ENCODE data around the gene CD300A.

The CD300A gene

DNA sequence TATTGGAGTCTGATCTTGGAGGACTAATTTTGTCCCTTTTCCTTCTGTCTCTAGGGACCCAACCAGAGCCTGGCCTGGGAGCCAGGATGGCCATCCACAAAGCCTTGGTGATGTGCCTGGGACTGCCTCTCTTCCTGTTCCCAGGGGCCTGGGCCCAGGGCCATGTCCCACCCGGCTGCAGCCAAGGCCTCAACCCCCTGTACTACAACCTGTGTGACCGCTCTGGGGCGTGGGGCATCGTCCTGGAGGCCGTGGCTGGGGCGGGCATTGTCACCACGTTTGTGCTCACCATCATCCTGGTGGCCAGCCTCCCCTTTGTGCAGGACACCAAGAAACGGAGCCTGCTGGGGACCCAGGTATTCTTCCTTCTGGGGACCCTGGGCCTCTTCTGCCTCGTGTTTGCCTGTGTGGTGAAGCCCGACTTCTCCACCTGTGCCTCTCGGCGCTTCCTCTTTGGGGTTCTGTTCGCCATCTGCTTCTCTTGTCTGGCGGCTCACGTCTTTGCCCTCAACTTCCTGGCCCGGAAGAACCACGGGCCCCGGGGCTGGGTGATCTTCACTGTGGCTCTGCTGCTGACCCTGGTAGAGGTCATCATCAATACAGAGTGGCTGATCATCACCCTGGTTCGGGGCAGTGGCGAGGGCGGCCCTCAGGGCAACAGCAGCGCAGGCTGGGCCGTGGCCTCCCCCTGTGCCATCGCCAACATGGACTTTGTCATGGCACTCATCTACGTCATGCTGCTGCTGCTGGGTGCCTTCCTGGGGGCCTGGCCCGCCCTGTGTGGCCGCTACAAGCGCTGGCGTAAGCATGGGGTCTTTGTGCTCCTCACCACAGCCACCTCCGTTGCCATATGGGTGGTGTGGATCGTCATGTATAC is 26.5 kb upstream of the CD300A start:
- no peak for DNase-seq (ENCODE audit: low read depth)

DNA sequence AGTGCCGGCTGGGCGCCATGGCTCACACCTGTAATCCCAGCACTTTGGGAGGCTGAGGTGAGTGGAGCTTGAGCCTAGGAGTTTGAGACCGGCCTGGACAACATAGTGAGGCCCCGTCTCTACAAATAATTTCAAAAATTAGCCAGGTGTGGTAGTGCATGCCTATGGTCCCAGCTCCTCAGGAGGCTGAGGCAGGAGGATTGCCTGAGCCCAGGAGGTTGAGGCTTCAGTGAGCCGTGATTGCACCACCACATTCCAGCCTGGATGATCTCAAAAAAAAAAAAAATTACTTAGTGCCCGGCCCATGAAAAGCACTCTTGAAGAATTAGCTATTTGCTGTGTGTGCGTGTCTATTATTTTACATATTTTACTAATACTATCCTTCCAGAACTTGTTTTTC is 24.9 kb upstream of the CD300A start:
- no peak for DNase-seq (ENCODE audit: low read depth)

DNA sequence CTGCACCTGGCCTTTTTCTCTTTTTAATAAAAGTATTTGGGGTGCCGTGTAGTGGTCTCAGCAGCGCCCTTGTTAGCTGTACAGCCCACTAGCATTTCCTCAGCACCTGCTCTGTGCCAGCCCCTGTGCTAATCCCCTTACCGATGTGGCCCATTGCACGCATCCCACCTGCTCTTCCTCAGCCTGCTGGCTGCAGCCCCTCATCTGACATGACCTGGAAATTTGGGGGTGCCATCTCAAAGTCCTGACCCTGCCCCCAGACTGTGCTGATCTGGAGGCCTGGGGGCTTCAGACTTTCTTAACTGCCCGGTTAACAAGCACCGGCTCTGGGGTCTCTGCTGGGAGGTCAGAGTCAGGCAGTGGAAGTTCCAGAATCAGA is 24.2 kb upstream of the CD300A start:
- DNase-seq (ENCODE audit: low read depth) = no peak

DNA sequence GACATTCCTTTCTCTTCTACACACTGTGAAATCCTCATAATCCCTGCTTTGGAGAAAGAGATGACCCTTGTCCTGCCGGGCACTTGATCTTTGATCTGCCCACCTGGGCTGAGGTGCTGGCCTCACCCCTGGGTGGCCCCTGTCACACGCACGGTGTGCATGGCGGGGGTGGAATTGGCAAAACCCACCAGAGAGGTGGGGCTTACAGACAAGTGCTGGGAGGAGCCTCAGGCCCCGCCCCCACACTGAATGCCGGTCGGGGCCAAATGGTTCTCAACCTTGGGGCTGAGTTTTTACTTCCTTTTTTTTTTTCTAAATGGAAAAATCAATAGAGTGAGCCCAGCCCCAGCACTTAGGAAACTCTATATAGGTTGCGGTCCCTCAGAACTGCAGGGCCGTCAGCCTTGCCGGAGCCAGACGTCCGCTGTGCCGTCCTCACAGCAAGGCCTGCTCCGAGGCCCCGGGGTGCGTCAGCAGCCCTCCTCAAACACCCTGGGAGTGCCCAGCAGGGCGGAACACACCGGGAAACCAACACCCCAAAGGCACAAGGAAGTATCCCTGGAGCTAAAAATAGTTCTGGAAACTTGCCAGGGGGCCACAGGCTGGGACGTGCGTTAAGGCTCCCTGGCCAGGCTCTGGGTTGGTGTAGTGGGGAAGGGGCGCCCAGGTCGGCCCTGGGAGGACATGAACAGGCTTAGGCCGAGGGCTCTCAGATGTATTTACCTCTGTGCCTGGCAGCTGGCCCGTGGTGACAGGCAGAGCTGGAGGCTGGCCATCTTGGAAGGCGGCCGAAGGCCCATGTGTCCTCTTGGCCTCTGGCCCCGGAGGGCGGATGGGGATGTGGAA is 23.5 kb upstream of the CD300A start:
- no peak for DNase-seq (ENCODE audit: low read depth)

DNA sequence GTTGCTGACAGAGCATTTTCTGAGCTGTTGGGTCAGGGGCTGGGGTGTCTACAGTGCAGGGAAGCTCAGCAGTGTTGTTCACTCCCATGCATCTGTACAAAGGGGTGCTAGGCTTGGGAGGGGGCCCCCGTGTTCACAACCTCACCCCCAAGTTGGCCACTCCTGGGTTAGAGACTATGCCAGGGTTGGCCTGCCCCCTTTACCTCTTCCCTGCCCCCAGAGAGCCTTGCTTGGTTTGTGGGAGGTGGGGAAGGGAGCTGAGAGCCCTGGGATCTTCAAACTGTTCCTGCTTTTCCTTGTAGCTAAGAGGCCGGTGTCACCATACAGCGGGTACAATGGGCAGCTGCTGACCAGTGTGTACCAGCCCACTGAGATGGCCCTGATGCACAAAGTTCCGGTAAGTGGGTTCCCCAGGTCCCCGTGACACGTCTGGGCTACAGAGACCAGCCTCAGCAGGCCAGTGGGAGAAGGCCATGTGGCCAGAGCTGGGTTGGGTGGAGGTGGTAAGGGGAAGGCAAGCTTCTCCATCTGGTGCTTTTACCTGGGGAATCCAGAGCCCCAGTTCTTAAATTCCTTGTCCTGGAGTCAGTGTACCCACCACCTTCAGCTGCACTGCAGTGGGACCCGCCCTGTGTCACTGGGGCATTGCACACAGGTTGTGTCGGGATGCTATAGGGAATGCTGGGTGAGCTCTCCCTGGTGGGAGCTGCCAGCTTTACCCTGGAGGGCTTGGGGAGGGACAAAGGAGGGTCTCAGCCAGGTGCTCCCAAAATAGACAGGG is 22.7 kb upstream of the CD300A start:
- DNase-seq (ENCODE audit: low read depth) = no peak

DNA sequence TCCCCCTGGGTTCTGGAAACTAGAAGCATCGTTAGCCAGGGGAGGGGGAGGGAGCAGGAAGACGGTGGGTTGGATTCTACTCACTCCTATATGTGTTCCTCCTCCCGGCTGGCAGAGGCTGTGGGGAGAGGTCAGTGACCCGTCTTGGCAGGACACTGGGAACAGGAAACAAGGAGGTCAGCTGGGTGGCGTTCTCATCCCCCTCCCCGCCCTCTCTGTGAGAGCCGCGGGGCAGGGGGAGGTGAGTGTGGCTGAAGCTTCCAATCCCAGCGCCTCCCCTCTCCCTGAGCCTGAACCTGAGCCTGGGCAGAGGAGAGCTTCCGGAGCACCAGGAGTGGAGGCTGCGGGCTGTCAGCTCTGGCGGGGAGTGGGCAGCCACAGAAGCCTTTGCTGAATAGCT is 22.0 kb upstream of the CD300A start:
- no peak for DNase-seq (ENCODE audit: low read depth)

DNA sequence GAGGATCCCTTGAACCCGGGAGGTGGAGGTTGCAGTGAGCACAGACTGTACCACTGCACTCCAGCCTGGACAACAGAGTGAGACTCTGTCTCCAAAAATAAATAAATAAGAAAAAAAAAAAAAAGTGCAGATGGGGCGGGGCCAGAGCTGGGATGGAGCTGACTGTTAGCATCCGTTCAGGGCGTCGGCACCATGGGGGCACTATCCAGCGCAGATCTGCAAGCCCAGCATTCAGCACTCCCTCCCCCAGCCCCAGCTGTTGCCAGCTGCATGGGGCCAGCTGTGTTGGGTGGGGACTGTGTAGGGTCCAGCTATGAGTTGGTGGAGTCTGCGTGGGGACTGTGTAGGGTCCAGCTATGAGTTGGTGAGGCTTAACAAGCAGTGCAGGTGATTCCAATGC is 21.3 kb upstream of the CD300A start:
- DNase-seq (ENCODE audit: low read depth) = no peak

DNA sequence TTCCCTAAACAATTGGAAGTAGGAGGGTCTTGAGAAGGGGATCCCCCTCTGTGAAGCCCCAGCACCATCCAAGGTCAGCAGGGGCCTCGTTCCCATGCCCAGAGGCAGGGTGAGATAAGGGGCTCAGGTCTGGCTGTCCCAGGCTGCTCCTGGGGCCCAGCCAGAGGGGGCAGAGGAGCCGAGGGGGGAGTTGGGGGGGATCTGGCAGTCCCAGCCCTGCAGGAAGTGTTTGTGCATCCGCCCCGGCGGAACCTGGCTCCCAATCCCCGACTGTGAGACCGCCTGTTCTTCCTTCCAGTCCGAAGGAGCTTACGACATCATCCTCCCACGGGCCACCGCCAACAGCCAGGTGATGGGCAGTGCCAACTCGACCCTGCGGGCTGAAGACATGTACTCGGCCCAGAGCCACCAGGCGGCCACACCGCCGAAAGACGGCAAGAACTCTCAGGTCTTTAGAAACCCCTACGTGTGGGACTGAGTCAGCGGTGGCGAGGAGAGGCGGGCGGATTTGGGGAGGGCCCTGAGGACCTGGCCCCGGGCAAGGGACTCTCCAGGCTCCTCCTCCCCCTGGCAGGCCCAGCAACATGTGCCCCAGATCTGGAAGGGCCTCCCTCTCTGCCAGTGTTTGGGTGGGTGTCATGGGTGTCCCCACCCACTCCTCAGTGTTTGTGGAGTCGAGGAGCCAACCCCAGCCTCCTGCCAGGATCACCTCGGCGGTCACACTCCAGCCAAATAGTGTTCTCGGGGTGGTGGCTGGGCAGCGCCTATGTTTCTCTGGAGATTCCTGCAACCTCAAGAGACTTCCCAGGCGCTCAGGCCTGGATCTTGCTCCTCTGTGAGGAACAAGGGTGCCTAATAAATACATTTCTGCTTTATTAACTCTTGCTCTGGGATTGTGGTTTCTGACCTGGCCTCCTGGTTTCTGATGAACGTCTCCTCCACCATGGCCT is 19.6 kb upstream of the CD300A start:
- DNase-seq (ENCODE audit: low read depth) = no peak

DNA sequence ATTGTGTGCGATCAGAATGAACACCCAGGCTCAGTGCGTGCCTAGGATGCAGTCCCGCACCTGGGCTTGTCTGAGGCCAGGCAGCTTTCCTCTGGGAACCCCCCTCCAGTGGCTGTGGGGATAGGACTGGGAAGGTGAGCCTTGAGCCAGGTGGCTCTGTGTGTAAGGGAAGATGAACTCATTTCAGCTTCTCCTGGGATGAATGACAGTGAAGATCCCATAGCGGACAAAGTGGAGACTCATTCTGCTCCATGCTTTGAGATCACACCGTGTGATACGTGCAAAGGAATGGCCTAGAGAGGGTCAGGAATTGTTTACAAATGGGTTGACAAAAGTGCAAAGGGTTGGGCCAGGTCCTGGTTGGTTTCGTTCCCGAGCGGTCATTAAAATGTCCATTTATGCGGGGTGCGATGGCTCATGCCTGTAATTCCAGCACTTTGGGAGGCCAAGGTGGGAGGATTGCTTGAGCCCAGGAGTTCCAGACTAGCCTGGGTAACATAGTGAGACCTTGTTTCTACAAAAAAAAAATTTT is 18.7 kb upstream of the CD300A start:
- no peak for DNase-seq (ENCODE audit: low read depth)

DNA sequence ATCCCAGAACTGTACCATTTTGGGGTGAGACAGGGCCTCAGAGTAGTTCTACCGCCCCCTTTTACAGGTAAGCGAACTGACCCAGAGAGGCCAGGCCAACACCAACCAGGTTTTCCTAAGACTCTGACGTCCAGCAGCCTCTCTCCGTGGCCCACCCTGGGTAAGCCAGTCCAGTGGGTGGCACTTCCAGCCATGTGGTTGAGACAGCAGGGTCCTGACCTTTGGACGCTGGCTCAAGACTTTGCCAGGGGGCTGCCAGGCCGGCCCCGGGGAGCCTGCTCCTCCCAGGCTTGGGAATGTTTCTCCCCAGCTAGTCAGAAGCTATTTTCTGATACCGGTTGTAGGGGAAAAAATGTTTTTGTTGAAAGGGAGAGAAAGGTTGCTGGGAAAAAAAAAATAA is 17.7 kb upstream of the CD300A start:
- no peak for DNase-seq (ENCODE audit: low read depth)

DNA sequence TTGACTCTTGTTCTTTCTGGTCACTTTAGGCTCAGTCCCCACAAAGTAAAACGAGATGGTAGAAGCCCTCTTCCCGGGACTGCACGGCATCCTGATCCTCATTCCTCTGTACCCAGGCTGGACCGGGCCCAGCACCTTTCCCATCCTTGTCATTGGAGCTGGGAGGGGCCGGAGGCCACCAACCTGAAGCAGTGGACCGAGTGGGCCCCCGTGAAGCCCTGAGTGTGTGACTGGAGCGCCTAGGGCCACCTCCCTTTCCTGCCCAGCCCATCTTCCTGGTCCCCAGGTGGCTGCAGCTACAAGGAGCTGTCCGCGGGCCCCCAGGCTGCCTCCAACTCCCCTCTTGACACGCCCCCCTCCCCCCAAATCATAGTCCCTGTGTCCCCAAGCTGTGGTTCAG is 17.1 kb upstream of the CD300A start:
- no peak for DNase-seq (ENCODE audit: low read depth)

DNA sequence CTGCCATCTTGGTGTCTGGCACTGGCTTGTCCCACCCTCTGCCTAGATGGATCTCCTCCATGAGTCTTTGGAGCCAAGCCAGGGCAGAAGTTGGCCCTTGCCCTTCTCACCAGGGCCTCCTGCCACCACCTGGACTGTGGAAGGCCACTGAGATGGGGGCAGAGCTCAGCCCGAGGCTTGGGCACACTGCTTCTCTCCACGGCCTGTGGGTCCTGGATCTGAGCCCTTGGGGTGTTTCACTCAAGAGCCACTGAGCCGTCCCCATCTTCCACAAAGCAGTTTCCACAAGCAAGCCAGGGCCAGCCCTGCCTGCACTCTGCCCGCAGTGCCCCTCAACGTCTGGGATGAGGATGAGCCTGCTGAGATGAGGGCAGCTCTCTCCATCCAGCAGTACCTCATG is 16.7 kb upstream of the CD300A start:
- no peak for DNase-seq (ENCODE audit: low read depth)

DNA sequence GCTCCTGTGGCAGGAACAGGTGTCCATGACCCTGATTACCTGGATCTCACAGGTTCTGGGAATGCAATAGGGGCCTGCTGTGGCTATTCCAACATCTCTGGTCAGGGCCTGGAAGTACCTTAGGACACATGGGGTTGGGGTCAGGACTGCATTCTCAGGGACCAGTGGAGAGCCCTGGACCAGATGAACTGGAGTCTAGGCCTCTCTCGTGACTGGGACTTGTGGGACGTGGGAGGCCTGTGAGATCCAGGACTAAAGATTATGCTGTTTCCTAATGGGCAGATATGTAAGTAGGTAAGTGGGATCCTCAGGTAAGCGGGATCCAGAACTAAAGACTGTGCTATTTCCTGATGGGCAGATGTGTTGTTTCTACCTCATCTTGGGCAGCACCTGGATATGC is 16.2 kb upstream of the CD300A start:
- no peak for DNase-seq (ENCODE audit: low read depth)

DNA sequence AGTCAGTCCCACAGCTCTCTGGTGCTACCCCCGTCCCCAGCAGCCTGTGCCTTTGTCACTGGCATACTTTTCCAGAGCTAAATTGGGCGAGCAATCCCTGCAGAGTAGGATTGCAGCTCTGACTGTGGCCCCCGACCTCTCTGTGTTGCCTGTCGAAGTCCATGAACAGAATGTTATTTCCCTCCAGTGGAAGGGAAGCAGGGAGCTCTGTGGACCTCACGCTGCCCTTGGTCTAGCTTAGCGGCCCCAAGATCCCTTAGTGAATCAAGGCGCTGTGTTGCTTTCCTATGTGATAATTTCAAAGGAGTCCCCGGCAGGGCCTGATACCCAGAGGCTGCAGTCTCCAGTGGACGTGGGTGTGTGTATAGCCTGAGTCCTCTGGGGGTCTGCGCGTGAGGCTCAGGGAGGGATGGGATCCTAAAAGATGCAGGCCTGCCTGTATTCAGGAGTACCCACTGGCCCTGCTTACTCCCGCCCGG is 15.5 kb upstream of the CD300A start:
- no peak for DNase-seq (ENCODE audit: low read depth)

DNA sequence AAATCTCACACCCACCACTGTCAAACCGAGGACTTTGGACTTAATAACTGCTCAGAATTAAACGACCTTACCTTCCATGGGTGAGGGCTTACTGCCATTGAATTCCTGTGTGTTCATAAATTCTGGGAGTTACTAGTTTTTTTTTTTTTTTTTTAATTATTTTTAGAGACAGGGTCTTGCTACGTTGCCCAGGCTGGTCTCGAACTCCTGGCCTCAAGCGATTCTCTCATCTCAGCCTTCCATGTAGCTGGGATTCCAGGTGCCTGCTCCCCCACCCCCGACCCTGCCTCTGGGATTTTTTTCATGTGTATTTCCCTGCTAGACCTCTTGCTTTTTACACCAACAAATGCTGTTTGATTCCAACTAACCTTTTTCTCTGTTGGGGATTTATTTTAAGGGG is 14.9 kb upstream of the CD300A start:
- DNase-seq (ENCODE audit: low read depth) = no peak

DNA sequence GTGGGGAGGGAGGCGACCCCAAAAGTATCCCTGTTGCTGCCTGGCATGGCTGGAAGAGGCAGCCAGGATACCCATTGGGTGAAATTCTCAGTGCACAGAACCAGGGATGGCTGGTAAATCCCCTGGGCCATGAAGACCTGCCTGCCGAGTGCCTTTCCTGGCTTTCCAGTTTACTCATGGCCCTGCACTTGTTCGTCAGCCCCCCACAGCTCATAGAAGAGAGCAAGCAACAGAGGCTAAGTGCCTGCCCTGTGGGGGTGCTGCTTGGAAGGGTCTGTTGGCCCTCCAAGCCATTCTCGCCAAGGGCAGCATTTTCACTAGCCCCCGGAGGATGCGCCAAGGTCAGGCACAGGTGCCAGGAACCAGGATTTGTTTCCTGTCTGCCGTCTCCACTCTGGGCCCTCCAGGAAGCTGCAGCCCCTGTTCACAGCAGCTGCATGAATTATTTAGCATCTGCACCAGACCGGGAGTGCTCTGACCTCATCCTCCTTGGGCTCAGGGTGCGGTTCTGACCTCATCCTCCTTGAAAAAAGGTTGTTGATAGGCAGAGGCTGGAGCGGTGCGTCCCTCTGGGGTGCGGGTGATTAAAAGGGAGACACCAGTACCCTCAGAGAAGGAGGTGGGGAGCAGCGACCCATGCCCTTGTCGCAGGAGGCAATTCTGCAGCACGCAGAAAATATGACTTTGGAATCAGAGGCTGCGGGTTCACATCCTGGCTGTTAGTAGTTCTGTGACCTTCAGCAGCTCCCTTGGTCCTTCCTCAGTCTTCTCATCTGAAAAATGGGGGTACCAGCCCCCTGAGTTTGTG is 14.2 kb upstream of the CD300A start:
- no peak for DNase-seq (ENCODE audit: low read depth)

DNA sequence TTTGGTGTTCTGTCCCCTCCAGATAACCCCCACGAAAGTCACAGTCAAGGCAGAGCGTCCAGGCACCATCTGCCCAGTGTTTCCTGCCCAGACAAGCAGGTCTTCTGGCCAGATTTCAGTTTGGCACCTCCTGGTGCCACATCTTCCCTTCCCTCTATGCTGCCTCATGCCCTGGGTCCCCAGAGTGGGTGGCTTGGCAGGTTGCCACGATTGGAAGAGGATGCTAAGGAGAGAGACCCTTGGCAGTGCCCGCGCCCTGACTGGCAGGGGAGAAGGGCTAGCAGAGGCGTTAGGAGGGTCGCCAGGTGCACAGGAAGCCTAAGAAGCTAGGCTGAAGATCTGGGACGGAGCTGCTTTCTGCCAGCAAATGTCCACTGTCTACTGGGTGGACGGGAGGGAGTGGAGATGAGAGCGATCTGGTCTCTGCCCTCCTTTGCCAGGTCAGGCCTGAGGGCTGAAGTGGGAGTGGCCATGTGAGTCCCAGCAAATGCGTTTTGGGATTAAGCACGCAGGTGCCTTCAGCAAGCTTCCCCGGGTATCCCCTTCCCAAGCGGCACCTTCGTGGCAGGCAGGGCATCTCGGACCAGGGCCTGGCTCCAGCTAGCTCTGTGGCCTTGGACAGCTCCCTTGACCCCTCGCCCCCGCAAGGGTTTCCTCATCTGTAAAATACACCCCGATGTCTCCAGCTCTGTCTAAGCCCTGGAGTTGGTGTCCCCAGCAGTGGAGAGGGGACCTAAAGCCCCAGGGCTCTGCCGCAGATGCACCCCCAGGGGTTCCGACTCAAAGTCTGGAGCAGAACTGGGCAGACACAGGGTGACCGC is 13.4 kb upstream of the CD300A start:
- no peak for DNase-seq (ENCODE audit: low read depth)

DNA sequence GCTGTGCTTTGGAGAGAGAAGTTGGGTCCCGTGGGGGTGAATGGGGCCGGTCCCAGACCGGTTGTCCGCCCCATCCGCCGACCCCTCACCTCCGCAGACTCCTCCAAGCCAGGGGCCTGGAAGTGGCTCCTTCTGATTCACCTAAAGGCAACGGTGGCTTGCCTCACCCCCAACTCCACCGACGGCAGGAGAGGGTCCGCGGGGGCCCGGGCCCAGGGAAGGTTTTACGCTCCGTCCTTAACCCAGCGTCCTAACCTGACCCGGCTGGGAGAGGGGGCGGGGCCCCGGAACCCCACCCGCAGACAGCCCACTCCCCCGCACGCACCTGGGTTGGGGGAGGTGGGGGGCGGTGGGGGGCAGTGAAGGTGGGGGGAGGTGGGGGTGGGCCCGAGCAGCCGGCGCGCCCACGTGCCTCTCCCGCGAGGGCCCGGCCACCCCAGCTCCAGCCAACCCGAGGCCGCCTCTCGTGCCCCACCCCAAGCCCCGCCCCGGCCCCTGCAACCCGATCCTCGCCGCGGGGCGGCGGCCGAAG is 12.7 kb upstream of the CD300A start:
- DNase-seq (ENCODE audit: low read depth) = peak; percentile 35
